COR-L47 (cell line): ENCODE results near the gene SLC25A36.
A peak's percentile ranks its signal among the peaks of the same experiment; 100 is the strongest.
"Not testable (repeated sequence)": the region's sequence is repeated elsewhere in the genome, so short reads cannot be mapped to it uniquely, and the experiment has no call there.

ENCODE experiments used
- DNase-seq: peaks from one replicate; lab custom pipeline; 2025; lab: John Stamatoyannopoulos, UW

SLC25A36 gene

DNA sequence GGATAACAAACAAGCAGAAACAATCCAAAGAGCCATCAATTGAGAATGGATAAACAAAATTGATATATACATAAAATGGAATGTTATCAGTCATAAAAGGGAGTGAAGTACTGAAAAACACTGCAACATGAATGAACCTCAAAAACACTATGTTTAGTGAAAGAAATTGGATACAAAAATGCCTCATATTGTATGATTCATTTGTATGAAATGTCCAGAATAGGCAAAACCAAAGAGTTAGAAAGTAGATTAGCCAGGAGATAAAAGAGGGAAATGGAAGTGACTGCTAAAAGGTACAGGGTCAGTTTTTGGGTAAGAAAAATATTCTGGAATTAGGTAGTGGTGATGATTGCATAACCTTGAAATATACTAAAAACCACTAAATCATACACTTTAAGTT, 9.8 kb upstream of the SLC25A36 start:
- no peak for DNase-seq

DNA sequence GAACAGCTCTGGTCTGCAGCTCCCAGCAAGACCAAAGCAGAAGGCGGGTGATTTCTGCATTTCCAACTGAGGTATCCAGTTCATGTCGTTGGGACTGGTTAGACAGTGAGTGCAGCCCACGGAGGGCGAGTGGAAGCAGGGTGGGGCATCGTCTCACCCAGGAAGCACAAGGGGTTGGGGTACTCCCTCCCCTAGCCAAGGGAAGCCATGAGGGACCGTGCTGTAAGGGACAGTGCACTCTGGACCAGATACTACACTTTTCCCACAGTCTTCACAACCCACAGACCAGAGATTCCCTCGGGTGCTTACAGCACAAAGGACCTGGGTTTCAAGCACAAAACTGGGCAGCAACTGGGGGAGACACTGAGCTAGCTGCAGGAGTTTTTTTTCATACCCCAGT, 8.5 kb upstream of the SLC25A36 start:
- DNase-seq, result no peak

DNA sequence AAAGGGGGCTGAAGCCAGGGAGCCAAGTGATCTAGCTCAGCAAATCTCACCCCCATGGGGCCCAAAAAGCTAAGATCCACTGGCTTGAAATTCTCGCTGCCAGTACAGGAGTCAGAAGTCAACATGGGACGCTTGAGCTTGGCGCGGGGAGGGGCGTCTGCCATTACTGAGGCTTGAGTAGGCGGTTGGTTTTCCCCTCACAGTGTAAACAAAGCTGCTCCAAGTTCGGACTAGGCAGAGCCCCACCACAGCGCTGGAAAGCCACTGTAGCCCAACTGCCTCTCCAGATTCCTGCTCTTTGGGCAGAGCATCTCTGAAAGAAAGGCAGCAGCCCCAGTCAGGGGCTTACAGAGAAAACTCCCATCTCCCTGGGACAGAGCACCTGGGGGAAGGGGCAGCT, 8.1 kb upstream of the SLC25A36 start:
- DNase-seq, result no peak

DNA sequence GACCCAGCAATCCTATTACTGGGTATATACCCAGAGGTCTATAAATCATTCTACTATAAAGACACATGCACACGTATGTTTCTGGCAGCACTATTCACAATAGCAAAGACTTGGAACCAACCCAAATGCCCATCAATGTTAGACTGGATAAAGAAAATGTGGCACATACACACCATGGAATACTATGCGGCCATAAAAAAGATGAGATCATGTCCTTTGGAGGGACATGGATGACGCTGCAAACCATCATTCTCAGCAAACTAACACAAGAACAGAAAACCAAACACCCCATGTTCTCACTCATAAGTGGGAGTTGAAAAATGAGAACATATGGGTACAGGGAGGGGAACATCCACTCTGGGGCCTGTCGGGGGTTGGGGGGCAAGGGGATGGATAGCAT, 2.3 kb upstream of the SLC25A36 start:
- DNase-seq, result not testable (repeated sequence)

DNA sequence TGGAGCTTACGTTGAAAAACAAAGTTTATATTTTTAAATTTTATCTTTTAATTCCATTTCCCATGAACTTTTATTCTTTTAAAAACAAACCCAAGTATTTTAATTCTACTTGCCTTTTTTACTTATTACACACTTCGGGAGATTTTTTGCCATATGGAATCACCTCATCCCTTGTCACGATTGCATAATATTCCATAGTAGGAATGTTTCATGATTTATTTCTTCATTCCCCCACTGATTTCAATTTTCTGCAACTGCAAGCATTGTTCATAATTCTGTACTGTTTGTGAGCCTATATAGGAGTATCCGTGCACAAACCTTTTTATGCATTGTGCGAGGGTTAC, 574 bp upstream of the SLC25A36 start:
- no peak for DNase-seq

DNA sequence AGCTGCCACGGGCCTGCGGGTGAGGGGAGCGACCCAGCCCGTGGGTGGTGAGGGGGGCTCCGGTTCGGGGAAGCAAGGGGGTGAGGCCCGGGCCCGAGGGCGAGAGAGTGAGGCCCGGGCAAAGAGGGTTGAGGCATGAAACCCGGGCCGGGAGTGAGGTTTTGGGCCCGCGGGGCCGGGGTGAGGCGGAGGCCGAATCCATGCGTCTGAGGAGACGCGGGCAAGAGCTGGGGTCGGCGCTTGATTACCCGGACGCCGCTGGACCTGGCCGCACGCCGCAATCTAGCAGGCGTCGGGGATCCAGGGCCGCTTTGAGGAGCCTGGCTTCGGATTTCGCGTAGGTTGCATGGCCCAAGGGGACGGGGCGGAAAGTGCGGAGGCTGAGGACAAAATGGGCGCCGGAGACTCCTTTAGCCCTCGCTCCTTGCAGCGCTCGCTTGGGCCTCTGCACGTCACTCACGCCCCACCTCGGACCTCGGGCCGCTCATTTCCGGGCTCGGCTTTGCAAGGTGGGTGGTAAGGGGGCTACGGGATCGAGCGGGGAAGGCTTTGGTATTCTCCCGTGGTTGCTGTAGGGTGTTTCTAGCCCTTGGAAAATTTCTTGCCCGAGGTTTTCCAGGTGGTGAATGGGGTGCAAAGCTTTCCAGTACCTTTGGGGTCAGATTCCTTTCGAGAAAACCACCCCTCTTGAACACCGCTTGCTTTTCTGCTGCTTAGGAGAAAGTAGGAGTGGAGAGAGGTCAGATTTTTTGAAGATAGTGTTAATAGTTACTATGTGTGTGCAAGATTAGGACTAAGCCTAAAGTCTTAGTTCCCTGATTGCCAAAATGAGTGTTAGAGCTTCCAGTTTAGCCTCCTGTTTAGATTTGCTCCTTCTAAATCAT, 827 bp downstream of the SLC25A36 start:
- peak; percentile 69 for DNase-seq

DNA sequence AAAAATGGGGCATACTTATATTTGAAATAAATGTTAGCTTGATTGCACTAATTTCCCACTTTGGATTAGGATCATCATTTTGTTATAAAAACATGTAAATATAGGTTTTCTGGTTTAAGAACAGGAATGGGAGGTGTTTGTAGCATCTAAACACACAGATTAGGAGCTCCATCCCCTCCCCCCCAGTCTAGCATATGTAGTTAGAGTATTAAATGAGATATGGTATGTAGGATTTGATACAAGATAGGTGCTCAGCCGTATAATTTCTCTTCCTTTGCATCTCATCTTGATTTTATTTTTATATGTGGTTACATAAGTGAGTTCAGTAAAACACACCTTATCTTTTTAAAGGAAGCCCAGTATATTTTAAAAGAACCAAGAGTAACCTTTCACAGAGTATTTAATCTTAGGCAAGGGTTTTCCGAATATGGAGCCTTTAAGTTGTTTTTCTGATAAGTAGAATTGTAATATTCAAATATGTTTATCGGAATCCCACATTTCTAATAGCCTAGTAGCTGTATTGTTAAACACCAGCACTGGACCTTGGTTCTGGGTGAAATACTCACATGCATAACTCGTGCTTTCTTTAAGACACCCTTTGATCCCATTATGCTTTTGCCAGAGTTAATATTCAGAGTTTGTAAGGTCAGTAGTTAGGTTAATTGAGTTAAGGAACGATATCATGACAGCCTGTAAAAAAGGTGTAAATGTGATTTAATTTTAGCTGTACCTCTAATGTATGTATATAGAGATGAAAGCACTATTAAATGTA, 2.3 kb downstream of the SLC25A36 start:
- DNase-seq, result no peak

DNA sequence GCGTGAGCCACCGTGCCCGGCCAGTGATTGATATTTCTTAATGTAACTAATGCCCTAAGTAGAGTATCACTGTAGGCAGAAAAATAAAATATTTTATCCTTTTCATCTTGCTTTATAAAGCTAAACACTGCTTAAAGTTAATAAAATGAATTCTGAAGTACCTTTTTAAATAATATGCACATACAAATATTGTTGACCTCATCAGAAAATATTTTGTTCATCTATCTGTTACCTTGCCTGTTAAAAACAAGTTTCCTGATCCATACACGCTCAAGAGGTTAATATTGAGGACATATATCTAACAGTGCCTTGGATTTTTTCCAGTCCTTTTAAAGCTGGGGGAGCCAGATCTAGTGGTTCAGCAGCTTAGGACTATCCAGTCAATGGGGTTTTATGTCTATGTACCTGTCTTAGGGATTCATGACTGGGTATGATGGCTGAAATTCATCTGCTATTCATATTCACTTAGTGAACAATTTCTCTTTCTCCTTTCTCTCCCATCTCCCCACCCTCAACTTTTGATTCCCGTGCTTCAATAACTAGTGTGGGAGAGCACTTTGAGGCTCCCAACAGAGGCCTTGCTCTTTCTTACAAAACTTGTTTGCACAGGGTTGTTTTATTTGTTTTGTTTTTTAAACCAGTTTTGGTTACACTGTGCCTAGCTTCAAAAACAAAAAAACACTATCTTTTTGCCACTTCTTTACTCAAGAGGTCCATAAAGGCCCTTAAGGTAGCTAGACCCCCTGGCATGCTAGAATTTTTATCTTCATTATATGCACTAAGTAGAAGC, 7.0 kb downstream of the SLC25A36 start:
- no peak for DNase-seq

DNA sequence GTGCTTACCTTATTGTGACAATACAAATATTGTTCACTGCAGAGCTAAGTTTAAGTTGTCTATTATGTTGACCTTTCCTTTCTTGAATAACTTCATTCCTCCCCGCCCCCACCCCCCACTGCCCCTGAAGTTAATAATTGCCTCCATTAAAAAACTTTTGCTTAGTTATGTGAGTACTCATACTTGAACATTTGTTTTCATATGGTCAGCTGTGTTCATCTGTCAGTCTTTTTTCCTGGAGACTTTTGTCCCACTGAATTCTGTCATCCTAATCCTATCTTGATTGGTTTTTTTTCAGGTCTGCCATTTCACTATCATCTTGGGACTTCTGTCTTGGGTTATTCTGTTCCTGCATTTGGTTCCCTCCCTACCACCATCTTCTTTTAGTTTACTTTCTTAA, 8.5 kb downstream of the SLC25A36 start:
- DNase-seq, result no peak

DNA sequence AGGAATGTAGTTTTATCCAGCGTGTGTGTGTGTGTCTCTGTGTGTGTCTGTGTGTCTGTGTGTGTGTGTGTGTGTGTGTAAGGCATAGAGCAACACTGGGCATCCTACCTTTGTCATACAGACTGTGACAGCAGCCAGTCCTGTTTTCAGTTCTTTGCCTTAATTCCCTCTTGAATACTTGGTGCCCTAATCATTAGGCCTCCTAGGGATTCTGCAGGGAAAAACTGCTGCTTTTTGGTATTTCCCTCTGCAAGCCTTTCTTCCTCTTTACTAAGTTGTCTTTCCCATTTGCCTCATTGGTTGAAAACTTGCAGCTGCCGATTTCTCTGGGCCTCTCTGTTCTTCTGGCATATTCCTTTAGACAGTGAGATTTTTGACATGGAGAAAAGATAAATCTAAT, 9.2 kb downstream of the SLC25A36 start:
- no peak for DNase-seq

DNA sequence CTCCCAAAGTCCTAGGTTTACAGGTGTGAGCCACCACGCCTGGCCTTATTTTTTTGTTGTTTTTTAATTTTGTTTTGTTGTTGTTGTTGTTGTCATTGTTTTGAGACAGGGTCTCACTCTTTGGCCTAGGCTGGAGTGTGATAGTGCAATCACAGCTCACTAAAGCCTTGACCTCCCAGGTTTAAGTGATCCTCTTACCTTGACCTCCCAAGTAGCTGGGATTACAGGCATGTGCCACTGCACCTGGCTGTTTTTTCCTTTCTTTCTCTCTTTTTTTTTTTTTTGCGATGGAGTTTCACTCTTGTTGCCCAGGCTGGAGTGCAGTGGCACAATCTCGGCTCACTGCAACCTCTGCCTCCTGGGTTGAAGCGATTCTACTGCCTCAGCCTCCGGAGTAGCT, 10.1 kb downstream of the SLC25A36 start:
- not testable (repeated sequence) for DNase-seq

DNA sequence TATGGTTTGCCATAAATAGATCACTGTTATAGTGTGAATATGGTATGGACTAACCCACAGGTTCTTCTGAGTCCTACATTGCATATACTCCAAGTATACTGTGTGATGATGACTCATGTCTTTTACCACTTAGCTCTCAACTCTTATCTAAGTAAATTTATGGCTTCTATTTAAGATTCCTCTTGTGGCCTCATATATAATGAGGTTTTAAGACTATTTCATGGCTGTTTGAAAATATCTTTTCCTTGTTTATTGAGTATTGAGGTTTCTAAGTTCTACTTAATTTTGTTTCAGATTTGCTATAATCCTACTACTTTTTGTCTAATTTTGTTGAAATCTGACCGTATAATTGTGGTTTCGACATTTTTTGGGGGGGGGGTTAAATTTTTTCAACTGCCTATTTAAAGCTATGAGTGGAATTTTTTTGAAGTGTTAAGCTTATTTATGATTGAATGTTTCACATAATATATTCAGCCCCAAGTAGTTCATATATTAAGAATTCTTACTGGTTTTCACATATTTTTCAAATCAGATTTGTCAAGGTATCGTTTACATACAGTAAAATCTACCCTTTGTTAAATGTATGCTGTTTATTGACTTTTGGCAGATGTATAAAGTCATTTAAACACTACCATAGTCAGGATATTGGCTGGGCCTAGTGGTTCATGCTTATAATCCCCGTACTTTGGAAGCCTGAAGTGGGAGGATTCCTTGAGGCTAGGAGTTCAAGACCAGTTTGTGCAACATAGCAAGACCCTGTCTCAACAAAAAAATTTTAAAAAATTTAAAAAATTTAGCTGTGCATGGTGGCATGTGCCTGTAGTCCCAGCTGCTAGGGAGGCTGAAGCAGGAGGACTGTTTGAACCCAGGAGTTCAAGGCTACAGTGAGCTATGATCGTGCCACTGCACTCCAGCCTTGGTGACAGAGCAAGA, 11.7 kb downstream of the SLC25A36 start:
- no peak for DNase-seq

DNA sequence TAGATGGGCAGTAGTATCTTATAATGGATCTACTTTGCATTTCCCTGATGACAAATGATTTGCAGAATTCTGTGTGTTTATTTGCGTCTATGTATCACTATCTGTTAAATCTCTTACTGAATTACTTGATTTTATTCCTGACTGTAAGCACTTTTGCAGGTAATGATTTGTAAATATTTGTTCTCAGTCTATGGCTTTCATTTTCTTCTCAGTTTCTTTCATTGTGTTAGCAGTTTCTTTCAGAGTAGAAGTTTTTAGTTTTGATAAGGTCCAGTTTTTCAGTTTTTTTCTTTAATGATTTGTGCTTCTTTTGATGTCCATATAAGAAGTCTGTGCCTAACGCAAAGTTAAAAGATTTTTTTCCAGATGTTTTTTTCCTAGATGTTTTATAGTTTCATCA, 12.9 kb downstream of the SLC25A36 start:
- DNase-seq, result no peak

DNA sequence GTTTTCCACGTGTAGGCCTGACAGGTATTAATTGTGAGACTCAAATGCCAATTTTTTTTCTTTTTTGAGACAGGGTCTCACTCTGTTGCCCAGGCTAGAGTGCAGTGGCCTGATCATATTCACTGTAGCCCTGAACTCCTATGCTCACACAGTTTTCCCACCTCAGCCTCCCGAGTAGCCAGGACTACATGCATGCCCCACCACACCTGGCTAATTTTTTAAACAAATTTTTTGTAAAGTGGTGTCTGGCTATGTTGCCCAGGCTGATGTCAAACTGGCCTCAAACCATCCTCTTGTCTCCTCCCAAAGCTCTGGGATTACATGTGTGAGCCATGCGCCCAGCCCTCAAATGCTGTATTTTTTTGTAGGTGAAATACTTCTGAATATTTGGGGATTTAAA, 14.0 kb downstream of the SLC25A36 start:
- DNase-seq, result no peak

DNA sequence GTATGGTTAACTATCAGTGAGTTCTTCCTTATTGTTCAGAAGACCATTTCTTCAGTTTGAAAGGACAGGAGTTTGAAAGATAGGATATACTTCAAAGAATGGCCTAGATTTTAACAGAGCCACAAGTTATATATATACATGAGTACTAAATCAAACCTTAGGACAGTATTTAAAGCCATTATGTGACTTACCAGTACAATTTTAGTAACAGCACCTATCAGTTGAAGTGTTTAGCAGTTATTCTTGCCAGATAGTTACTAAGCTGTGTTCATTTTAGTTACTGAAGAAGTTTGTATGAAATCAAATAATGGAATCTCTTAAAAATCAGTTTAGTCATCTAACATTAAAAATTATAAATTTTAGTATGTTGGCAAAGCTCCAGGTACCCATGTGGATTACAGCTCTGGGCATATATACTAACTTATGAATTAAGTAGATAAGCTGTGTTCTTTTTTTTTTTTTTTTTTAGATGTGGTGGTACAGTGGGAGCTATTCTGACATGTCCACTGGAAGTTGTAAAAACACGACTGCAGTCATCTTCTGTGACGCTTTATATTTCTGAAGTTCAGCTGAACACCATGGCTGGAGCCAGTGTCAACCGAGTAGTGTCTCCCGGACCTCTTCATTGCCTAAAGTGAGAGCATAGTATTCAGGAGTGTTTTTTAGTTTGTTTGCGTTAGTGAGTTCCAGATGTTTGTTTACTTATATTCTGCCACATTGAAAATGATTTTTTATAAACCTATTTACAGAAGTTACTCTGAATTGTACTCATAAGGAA, 14.6 kb downstream of the SLC25A36 start:
- DNase-seq, result no peak

DNA sequence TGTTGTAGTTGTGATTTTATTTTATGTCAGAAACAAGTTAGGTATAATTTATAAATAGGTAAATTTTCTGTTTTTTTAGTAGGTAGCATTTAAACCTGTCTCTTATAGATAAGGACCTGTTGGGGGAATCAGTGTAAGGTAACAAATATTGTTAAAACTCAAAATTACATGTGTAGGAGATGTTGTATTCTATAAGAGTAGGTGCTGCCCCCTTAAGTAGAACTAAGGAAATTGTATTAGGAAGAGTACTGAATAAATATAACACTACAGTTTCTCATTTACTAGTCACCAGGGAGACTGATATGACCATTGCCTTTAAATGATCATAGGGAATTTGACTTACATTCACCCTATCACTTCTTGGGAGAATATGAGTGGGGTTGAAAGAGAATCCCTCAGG, 31.2 kb downstream of the SLC25A36 start:
- DNase-seq, result peak; percentile 21

DNA sequence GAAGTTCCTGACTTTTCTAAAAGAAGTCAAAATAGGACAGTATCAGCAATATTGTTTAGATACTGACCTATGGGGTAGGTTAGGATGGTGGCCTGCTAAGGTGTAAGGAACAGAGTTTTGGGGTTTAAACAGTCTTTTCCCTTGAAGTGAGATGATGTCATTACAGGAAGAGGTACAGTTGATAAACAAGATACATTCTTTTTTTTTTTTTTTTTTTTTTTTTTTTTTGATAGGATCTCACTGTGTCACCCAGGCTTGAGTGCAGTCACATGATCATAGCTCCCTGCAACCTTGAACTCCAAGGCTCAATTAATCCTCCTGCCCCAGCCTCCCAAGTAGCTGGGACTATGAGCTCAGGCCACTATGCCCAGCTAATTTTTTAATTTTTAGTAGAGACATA, 33.3 kb downstream of the SLC25A36 start:
- DNase-seq, result no peak

DNA sequence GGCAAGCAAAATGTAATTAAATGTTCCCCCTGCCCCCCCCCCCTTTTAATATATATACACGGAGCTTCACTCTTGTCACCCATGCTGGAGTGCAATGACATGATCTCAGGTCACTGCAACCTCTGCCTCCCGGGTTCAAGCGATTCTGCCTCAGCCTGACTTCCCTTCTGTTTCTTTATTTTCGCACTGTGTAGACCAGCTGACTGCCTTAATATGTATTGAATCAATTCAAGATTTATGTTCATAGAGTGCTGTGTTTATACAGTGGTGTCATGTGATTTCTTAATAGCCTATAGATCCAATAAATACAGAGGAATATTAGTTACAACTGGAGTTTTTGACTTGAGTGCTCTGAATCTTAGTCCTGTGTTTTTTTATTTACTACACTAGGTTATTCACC, 39.0 kb downstream of the SLC25A36 start:
- DNase-seq, result no peak

DNA sequence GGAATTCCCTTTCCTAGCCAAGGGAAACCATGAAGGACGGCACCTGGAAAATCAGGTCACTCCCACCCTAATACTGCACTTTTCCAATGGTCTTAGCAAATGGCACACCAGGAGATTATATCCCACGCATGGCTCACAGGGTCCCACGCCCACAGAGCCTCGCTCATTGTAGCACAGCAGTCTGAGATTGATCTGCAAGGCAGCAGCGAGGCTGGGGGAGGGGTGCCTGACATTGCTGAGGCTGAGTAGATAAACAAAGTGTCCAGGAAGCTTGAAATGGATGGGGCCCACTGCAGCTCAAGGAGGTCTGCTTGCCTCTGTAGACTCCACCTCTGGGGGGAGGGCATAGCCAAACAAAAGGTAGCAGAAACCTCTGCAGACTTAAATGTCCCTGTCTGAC, 46.2 kb downstream of the SLC25A36 start:
- DNase-seq, result not testable (repeated sequence)

DNA sequence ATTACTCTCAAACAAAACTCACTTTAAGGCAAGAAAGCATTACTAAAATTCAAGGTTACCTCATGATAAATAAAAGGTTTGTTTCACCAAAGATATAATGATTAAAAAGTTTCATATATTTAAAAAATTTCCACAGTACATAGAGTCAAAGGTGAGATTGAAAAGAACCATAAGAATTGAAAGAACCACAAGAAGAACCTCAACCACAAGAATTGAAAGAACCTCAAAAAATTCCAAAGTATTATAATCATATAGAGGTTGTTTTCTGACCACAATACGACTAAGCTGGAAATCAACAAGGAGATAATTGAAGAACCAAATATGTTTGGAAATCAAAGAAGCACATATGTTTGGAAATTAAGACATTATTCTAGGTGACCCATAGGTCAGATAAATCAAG, 52.7 kb downstream of the SLC25A36 start:
- no peak for DNase-seq

DNA sequence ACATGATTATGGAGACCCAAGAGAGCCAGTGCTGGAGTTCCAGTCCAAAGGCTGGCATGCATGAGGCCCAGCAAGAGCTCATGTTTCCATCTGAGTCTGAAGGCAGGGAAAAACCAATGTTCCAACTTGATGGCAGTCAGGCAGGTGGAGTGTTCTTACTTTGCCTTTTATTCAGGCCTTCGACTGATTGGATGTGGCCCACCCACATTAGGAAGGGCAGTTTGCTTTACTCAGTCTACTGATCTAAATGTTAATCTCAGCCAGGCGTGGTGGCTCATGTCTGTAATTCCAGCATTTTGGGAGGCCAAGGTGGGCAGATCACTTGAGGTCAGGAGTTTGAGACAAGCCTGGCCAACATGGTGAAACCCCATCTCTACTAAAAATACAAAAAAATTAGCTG, 53.2 kb downstream of the SLC25A36 start:
- not testable (repeated sequence) for DNase-seq
